GM21381 (cell line): Measurements from ENCODE around the gene MALAT1.
"Not testable (repeated sequence)": the region's sequence is repeated elsewhere in the genome, so short reads cannot be mapped to it uniquely, and the experiment has no call there.

Source experiments
- ATAC-seq: cut with Tn5 transposase; IDR thresholded peaks from one replicate; pipeline ENCODE4 v1.9.1; 2021; ENCODE audit warnings: mild to moderate bottlenecking, moderate library complexity; ENCODE audit not compliant: unreplicated experiment

Gene MALAT1

GRCh38 chr11:65516135-65516968, 17.5 kb downstream of the MALAT1 start:
- no peak for ATAC-seq

- not testable (repeated sequence) for ATAC-seq
These were observed 20.2 kb downstream of the MALAT1 start for GRCh38 chr11:65518941-65519549.

DNA sequence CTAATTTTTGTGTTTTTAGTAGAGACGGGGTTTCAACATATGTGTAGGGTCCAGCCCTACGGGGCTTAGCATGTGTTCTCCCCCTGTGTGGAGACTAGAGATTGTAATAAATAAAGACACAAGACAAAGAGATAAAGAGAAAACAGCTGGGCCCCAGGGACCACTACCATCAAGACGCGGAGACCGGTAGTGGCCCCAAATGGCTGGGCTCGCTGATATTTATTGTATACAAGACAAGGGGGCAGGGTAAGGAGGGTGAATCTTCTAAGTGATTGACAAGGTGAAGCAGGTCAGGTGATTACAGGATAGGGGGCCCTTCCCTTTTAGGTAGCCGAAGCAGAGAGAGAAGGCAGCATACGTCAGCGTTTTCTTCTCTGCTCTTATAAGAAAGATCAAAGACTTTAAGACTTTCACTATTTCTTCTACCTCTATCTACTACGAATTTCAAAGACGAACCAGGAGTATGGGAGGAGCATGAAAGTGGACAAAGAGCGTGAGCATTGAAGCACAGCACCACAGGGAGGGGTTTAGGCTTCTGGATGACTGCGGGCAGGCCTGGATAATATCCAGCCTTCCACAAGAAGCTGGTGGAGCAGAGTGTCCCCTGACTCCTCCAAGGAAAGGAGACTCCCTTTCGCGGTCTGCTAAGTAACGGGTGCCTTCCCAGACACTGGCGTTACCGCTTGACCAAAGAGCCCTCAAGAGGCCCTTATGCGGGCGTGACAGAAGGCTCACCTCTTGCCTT, 23.1 kb downstream of the MALAT1 start:
- ATAC-seq, result not testable (repeated sequence)

DNA sequence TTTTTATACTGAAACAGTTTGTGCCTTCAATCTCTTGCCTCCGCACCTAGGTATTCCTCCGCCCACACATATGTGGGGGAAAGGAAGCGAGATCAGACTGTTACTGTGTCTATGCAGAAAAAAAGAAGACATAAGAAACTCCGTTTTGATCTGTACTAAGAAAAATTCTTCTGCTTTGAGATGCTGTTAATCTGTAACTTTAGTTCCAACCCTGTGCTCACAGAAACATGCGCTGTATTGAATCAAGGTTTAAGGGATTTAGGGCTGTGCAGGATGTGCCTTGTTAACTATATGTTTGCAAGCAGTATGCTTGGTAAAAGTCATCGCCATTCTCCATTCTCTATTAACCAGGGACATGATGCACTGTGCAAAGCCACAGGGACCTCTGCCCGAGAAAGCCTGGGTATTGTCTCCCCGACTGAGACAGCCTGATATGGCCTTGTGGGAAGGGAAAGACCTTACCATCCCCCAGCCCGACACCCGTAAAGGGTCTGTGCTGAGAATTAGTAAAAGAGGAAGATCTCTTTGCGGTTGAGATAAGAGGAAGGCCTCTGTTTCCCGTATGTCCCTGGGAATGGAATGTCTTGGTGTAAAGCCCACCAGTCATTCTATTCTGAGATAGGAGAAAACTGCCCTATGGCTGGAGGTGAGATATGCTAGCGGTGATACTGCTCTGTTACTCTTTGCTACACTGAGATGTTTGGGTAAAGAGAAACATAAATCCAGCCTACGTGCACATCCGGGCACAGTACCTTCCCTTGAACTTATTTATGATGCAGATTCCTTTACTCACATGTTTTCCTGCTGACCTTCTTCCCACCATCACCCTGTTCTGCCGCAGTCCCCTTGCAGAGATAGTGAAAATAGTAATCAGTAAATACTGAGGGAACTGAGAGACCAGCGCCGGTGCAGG, 24.1 kb downstream of the MALAT1 start:
- ATAC-seq, result not testable (repeated sequence)

DNA sequence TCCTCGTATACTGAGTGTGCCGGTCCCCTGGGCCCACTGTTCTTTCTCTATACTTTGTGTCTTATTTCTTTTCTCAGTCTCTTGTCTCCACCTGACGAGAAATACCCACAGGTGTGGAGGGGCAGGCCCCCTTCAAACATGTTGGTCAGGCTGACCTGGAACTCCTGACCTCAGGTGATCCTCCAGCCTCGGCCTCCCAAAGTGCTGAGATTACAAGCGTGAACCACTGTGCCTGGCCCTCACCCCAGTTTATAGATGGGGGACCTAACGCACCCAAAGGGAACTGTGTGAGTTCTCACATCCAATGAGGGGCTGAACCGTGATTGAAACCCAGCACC, 24.8 kb downstream of the MALAT1 start:
- ATAC-seq, result not testable (repeated sequence)

DNA sequence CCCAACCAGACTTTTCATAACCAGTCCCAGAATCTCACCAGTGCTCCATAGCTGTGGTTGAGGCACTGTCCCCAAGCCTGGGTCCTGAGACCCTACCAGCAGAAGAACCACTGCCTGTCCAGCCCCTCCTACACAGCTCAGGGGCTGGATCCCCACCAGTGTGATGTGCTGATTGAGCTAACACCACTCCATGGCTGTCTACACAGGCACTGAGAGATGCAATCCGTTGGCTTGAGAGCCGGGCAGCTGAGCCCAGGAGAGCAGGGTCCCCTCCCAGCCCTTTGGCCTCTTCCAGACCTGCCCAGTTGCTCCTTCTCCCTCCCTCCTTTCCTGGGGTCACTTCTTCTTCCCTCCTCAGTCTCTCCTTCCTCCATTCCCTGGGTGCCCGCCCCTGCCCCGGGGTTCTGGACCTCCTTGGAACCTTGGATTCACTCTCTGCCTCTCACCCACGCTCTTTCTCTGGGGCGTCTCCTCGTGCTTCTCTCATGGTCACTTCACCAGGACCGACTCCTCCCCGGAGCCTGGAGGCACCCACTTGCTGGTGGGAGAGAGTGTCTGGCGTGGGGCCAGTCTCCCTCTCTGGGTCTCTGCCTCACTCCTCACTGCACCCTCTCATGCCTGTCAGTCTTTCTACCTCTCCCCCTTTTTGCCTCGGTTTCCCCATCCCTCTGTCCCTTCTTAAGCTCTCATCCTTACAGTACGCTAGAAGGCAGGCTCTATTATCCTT, 25.3 kb downstream of the MALAT1 start:
- ATAC-seq, result no peak

- peak; percentile 49 for ATAC-seq
These were observed 26.1 kb downstream of the MALAT1 start, which contains the start of gene SCYL1 for GRCh38 chr11:65524741-65525545. TSS of gene SCYL1 (plus strand) at chr11:65525083. CDS start at chr11:65525154, 71 bp downstream.

DNA sequence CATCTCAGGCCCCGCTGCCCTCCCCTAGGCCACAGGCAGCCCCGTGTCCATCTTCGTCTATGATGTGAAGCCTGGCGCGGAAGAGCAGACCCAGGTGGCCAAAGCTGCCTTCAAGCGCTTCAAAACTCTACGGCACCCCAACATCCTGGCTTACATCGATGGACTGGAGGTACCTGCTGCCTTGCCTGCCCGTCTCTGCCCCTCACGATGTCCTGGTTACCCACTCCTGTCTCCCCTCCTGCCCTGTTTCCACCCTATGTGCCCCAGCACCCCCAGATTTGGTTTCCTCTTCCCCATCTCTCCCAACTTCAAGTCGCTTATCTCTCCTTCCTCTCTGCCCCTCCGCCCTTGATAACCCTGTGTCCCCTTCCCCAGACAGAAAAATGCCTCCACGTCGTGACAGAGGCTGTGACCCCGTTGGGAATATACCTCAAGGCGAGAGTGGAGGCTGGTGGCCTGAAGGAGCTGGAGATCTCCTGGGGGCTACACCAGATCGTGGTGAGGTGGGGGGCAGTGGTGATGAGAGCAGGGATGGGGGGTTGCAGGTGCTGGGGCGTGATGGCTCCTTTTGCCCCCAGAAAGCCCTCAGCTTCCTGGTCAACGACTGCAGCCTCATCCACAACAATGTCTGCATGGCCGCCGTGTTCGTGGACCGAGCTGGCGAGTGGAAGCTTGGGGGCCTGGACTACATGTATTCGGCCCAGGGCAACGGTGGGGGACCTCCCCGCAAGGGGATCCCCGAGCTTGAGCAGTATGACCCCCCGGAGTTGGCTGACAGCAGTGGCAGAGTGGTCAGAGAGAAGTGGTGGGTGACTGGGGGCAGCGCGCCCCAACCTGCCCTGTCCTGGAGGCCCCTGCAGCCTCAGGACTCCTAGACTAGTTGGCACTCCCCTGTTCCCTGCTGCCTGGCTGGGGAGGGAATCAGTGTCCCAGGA, 27.0 kb downstream of the MALAT1 start:
- no peak for ATAC-seq

- no peak for ATAC-seq
These were observed 27.9 kb downstream of the MALAT1 start for GRCh38 chr11:65526744-65527143.

DNA sequence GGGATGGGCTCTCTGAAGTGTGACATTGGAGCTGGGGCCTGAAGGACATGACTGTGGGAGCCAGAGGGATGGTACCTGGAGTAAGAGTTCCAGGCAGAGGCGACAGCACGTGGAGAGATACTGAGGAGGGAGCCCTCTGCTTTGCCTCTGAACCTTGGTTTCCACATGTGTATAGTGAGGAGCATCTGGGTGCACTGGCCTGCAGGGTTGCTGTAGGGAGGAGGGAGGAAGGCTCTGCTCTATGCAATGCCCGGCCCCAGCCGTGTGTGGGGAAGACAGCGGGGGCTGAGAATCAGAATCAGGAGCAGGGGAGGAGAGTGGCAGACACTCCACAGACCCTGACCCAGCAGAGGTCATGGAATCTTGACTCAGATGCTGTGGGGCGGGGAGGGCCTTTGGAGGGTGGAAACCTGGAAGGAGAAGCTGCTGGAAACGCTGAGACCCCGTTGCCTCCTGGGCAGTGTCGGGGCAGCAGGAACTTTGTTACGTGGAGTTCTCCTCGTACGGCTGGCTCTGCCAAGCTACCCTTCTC, 30.0 kb downstream of the MALAT1 start:
- no peak for ATAC-seq

DNA sequence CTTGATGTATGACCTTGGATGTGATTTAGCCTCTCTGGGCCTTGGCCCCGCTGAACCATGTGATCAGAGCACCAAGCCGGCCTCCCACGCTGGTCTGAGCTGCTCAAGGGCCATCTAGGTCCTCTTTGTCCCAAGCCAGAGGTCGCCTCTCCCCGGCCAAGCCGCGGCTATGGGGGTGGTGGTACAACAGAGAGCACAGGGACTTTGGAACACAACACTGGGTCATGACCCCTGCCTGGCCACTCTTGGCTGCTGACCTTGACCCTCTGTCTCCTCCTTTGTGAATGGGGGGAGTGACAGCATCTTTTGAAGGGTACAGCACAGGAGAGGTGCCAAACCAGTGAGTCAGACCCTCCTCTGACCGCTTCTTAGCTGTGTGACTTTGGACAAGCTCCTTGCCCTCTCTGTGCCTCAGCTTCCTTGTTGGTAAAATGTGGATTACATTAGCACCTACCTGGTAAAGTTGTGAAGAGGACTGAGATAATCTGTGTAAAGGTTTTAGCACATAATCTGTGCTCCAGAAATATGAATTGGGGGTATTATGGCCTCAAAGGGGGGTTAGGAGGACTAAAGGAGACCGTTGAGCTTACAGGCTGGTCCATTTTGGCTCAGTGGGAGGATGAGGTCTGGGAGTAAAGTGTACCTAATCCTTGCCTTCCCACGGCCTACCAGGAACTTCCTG, 30.8 kb downstream of the MALAT1 start:
- ATAC-seq, result no peak

DNA sequence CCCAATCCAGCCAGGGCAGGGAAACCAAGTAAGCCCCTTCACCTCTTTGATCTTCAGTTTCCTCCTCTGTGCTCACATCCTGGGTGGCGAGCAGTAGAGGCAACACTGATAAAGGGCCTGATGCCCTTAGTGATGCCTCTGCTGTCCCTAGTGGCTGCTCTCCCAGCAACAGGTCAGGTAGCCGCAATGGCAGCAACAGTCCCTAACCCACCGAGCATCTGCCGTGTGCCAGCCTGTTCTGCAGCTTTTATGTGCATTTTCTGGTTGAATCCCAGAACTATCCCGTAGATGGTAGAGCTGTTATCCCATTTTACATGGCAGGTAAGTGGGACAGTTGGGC, 31.3 kb downstream of the MALAT1 start:
- no peak for ATAC-seq

DNA sequence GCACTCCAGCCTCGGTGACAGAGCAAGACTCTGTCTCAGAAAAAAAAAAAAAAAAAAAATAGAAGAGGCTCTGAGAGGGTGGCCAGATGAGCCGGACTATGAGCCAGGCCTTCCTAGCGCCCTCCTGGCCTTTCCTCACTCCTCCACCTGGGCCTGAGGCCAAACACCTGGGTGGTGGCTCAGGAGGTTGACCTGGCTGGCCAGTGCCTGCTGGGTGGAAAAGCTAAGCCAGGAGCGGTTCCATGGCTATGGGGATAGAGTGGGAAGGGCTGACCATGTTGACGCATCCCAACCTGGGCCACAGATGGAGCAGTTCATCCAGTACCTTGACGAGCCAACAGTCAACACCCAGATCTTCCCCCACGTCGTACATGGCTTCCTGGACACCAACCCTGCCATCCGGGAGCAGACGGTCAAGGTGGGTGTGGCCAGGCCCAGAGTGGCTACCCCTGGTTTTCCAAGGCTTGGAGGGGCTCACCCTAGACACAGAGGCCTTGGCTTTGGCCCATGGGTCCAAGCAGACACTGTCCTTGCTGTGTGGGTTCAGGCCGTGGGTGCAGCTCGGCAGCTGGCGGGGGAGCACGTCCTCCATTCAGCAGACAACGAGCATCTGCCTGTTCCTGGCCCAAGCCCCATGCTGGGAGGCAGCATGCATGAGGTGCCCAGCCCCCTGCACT, 33.7 kb downstream of the MALAT1 start:
- no peak for ATAC-seq

- ATAC-seq, result no peak
These were observed 36.3 kb downstream of the MALAT1 start for GRCh38 chr11:65535102-65535501.

DNA sequence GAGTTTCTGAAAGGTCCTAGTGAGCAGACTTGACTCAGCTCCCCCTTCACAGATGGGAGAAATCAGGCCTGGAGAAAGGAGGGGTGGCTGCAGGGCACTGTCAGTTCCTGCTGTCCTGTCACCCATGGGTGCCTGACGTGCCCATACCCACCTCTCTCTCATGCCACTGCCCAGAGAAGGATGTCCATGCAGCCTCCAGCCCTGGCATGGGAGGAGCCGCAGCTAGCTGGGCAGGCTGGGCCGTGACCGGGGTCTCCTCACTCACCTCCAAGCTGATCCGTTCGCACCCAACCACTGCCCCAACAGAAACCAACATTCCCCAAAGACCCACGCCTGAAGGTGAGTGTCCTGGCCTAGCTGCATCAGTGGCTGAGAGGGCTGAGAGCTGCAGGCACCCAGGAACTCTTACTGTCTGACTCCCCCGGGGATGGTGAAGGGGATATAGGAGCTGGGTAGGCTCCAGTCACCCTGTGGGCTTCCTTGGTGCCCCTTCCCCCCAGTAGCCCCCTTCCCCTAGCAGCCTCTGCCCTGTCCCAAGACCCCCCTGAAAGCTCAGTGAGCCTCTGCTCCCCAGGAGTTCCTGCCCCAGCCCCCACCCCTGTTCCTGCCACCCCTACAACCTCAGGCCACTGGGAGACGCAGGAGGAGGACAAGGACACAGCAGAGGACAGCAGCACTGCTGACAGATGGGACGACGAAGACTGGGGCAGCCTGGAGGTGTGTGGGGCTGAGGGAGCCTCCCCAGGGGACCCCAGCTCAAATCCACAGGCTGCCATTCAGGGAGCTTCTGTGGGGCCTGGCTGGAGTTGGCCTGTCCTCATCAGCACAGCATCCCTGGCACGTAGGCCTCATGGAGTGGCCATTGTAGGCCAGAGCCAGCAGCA, 37.8 kb downstream of the MALAT1 start:
- ATAC-seq, result no peak

DNA sequence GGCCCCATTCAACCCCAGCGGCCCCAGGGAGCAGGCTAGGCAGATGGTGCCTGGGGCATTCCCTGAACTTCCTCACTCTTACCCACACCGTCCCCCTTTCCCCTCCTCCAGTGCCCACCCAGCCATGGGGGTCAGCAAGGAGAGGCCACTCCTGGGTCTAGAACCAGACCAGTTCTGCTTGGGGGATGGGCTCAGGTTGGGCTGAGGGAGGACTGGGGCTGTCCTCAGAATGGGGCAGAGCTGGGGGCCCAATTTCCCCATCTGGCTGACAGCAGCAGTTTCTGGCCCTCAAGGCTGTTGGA, 38.4 kb downstream of the MALAT1 start:
- no peak for ATAC-seq
